ENCODE measurements around the gene XK.

XK gene

DNA sequence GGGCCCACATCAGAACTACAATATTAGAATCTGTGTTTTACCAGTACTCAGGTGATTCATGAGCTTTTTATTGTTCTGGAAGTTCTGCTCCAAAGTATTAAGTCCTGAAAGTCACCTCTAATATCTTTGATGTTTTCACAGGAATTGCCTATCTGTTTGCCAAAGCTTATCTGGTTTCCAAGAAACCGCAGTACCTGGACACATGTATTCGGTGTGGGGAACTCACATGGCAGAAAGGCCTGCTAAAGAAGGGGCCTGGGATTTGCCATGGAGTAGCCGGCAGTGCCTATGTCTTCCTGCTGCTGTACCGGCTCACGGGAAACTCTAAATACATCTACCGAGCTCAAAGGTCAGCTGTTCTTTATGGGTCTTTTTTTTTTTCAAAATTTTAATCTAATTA is 18.4 kb upstream of the XK start:
- TF ChIP-seq, protein P1, sequence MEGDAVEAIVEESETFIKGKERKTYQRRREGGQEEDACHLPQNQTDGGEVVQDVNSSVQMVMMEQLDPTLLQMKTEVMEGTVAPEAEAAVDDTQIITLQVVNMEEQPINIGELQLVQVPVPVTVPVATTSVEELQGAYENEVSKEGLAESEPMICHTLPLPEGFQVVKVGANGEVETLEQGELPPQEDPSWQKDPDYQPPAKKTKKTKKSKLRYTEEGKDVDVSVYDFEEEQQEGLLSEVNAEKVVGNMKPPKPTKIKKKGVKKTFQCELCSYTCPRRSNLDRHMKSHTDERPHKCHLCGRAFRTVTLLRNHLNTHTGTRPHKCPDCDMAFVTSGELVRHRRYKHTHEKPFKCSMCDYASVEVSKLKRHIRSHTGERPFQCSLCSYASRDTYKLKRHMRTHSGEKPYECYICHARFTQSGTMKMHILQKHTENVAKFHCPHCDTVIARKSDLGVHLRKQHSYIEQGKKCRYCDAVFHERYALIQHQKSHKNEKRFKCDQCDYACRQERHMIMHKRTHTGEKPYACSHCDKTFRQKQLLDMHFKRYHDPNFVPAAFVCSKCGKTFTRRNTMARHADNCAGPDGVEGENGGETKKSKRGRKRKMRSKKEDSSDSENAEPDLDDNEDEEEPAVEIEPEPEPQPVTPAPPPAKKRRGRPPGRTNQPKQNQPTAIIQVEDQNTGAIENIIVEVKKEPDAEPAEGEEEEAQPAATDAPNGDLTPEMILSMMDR (IDR thresholded peaks at IDR 0.05): no peak

DNA sequence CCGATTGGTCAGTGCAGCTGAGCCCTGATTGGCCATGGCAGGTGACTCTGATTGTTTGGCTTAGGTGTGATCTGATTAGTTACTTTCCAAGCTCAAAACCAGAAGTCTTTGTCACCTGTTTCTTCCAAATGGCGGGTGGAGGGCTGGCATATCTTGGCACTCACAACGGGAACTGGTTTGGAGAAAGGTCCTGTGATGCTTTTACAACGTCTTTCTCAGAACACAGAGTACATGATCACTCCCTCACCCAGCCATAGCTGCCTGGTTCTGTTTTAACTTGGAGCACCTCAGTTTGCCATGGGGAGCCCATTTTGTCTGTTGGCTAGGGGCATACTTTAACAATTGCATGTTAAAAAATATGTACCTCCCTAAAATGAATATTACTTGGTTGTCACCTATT is 13.0 kb upstream of the XK start:
- TF ChIP-seq, protein P1 (IDR thresholded peaks at IDR 0.05): no peak

DNA sequence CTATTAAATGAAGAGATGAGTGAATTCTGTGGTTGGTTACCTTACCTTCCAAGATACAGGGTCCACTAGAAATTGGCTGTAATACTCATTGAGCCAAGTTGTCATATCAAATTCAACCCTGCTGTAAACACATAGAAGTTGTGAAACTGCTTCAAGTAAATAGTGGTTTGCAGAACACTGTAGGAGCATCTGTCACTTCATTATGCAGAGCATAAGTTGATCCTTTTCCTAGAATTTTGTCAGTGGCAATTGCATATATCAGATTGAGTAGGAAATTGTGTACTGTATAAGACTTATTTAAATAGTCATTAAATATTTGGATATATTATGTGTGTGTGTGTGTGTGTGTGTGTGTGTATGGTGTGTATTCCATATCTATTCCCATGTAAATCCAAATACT is 8.8 kb upstream of the XK start:
- TF ChIP-seq, protein P1 (IDR thresholded peaks at IDR 0.05): no peak

DNA sequence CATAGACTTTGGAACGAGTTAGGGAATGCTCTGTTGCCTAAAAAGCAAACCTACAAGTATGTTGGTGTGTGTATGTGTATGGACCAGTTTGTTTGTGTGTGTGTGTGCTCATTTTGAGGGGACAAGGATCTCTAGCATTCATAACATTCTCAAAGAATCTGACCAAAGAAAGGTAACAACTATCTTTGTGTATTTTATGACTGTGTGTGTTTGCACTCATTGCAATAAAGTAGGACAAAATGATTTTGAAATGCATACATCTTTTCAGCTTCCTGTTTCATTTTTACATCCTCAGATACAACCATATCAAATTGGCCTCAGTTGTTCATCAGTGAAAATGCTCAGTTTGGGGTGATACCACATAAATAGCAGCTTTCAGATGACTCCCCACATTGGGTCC is 8.3 kb upstream of the XK start:
- TF ChIP-seq, protein P1 (IDR thresholded peaks at IDR 0.05): no peak

DNA sequence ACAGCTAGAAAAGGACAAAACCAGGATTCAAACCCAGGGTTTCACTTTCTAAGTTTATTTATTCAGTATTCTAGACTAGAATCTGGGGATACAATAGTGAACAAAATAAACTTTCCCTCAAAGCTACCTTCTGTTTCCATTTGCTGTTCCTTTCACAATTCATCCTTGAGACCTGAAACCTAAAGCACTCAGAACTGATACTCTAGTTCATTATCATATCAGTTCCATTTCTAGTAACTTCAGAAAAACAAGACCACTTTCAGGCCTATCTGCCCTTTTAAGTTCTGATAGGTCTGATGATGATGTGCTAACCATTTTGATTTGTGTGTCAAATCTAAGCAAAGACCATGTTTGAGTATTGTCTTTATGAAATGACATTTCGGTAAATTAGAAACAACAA is 7.8 kb upstream of the XK start:
- TF ChIP-seq, protein P1 (IDR thresholded peaks at IDR 0.05): no peak

DNA sequence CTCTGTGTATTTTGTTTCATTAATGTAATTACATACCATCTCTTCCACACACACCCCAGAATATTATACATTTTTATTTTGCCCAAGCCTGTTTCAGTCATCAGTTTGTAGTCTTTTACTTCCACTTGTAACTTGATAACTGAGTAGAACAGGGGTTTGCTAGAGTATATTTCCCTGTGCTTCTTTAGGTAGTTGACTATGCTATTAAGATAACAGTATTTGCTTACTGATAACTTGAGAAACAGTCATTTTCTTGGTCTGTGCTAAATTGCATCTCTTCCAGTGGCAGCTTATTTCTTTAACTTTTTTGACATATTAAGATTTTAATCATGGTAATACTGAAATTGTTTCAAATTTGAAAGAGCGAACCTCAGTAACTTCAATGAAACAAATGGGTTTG is 7.0 kb upstream of the XK start:
- TF ChIP-seq, protein P1 (IDR thresholded peaks at IDR 0.05): no peak

DNA sequence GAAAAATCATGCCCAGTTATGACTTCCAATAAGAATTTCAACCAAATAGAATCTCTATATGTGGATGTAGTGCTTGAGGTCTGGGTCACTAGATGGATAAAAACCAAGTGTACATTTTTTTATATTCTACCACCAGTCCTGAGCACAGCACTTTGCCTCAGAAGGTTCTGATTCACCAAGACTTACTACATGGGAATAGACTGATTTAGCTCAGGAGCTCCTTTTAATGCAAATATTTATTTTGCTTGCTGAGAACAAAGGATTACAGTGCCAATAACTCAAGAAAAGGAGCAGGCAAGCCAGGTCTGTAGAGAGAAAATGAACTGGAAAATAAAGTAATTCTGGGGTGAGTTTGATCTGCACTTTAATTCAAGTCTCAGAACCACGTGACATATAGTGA is 6.4 kb upstream of the XK start:
- TF ChIP-seq, protein P1 (IDR thresholded peaks at IDR 0.05): no peak

DNA sequence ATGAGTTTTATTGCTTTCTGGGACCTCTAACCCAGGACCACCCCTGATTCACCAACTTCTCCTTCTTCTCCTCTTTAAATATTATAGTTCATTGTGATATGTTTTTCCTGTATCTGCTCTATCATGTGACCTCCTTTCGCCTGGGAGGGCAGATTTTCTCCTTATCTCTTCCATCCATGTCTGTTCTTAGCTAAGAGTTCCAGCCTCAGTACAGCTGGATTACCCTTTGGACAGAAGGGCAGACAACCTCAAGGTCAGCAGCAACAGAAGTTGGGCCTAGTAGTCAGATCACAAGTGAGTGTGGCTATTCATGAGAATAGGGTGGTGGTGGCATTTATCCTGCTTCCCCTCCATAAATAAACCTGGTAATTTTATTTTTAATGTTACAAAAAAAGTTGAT is 5.7 kb upstream of the XK start:
- TF ChIP-seq, protein P1 (IDR thresholded peaks at IDR 0.05): no peak
